Hepatocyte (in vitro differentiated cells): ENCODE measurements around the gene PAFAH1B2.
"Not testable (repeated sequence)": the region's sequence is repeated elsewhere in the genome, so short reads cannot be mapped to it uniquely, and the experiment has no call there.

Source experiments
- CTCF ChIP-seq: fragments of 200-600 bp; sonication (generic); IDR thresholded peaks from 2 replicates; pipeline ENCODE4 v1.5.1; 2016; ENCODE audit warnings: antibody characterized with exemption, mild to moderate bottlenecking; ENCODE audit not compliant: poor library complexity
- EZH2 ChIP-seq: fragments of 200-600 bp; sonication (generic); IDR thresholded peaks from 2 replicates; pipeline ENCODE4 v1.6.1; 2016; ENCODE audit warnings: antibody characterized with exemption, mild to moderate bottlenecking, borderline replicate concordance

GRCh38 chr11:117183178-117183577 is 39.1 kb downstream of the PAFAH1B2 start:
- TF ChIP-seq CTCF, EZH2: not testable (repeated sequence)
